Measurements from ENCODE around the gene FRMD6.

Gene FRMD6

DNA sequence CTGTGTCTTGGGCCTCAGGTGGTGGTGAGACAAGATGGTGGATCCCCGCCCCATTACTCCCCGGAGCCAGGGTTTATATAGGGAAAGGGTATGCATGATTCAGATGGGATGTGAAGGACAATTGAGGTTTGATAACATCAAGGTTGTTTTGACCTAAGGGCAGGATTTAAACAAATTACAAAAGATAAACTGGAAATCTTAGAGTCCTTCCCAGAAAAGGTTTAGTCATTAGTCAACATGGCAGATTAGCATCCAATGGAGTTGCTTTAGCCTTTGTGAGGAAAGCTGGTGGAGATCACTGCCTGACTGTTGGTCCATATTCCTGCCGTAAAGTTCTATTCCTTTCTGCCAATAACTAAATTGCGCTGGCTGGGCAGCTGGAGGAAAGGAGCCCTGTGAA lies 15.6 kb upstream of the FRMD6 start:
- H3K36me3 ChIP-seq (ENCODE audit: low read length), result no peaks in the 10 kb centered on the region
- H2AFZ ChIP-seq (ENCODE audit: low read depth, low read length, severe bottlenecking), result no peak overlapping the region
- H4K20me1 ChIP-seq (ENCODE audit: low read depth, low read length), result no peaks in the 10 kb centered on the region
- H3K27me3 ChIP-seq (ENCODE audit: low read length), result no peaks in the 10 kb centered on the region
- H3F3A ChIP-seq (ENCODE audit: insufficient read depth), result no peaks in the 10 kb centered on the region
- no peak overlapping the region for H3K4me3 ChIP-seq (ENCODE audit: insufficient read depth, low read length, poor library complexity, severe bottlenecking)
- H3K27ac ChIP-seq (ENCODE audit: low read depth, low read length), result no peak overlapping the region
- H3K9me3 ChIP-seq (ENCODE audit: insufficient read depth, low read length), result no peaks in the 10 kb centered on the region
- no peaks in the 10 kb centered on the region for H3K79me2 ChIP-seq (ENCODE audit: insufficient read depth, low read length)
- H3K9ac ChIP-seq (ENCODE audit: low read length), result no peak overlapping the region
- no peak overlapping the region for H3K4me2 ChIP-seq (ENCODE audit: low read depth, low read length, poor library complexity, severe bottlenecking)
- H3K9me2 ChIP-seq (replicated peaks; ENCODE audit: insufficient read depth, low read length), result no peaks in the 10 kb centered on the region
- no peak for TF ChIP-seq EZH2phosphoT487 (conservative IDR thresholded peaks at IDR 0.05; ENCODE audit: low read length)
- TF ChIP-seq, protein P1, sequence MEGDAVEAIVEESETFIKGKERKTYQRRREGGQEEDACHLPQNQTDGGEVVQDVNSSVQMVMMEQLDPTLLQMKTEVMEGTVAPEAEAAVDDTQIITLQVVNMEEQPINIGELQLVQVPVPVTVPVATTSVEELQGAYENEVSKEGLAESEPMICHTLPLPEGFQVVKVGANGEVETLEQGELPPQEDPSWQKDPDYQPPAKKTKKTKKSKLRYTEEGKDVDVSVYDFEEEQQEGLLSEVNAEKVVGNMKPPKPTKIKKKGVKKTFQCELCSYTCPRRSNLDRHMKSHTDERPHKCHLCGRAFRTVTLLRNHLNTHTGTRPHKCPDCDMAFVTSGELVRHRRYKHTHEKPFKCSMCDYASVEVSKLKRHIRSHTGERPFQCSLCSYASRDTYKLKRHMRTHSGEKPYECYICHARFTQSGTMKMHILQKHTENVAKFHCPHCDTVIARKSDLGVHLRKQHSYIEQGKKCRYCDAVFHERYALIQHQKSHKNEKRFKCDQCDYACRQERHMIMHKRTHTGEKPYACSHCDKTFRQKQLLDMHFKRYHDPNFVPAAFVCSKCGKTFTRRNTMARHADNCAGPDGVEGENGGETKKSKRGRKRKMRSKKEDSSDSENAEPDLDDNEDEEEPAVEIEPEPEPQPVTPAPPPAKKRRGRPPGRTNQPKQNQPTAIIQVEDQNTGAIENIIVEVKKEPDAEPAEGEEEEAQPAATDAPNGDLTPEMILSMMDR (IDR thresholded peaks at IDR 0.05; ENCODE audit: insufficient read depth, low read length, poor library complexity, severe bottlenecking), result no peak

DNA sequence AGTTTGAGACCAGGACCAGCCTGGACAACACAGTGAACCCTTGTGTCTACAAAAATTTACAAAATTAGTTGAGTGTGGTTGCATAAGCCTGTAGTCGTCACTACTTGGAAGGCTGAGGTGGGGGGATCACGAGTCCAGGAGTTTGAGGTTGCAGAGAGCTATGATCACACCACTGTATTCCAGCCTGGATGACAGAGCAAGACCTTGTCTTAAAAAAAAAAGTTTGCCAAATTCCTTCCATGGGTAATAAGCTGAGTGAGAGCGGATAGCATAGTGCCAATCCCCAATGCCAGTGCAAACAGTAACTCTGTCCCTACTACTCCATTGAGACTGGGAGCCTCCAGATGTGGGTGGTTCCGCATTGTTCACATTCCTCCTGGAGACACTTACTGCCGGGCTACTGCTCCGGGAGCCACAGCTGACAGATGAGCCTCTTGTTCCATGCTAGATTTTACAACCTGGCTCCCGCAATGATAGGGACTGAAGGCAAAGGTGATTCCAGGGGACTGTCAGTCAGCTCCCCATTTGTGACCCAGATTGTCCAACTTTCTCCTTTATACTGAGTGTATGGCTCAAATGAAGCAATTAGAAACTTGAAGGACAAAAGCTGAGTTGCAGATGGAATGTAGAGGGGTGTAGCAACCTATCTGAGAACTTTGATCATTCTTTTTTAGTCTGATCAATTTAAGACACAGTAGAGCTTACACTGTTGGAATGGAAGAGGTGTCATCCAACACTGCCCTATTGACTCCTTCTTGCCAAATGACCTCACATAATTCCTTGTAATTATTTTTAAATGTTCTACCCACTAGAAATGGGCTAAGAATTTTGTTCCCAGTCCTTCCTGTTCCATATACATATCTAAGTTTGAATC lies 13.4 kb upstream of the FRMD6 start:
- H3K36me3 ChIP-seq (ENCODE audit: low read length), result no peaks in the 10 kb centered on the region
- H3F3A ChIP-seq (ENCODE audit: insufficient read depth), result no peaks in the 10 kb centered on the region
- no peaks in the 10 kb centered on the region for H3K27me3 ChIP-seq (ENCODE audit: low read length)
- no peaks in the 10 kb centered on the region for H3K79me2 ChIP-seq (ENCODE audit: insufficient read depth, low read length)
- H3K9me2 ChIP-seq (replicated peaks; ENCODE audit: insufficient read depth, low read length), result no peaks in the 10 kb centered on the region
- H3K9ac ChIP-seq (ENCODE audit: low read length), result no peak overlapping the region
- no peak overlapping the region for H2AFZ ChIP-seq (ENCODE audit: low read depth, low read length, severe bottlenecking)
- H4K20me1 ChIP-seq (ENCODE audit: low read depth, low read length), result no peaks in the 10 kb centered on the region
- TF ChIP-seq, protein P1 (IDR thresholded peaks at IDR 0.05; ENCODE audit: insufficient read depth, low read length, poor library complexity, severe bottlenecking), result no peak
- no peak for TF ChIP-seq EZH2phosphoT487 (conservative IDR thresholded peaks at IDR 0.05; ENCODE audit: low read length)
- H3K9me3 ChIP-seq (ENCODE audit: insufficient read depth, low read length), result no peaks in the 10 kb centered on the region
- H3K4me2 ChIP-seq (ENCODE audit: low read depth, low read length, poor library complexity, severe bottlenecking), result no peak overlapping the region
- no peak overlapping the region for H3K4me3 ChIP-seq (ENCODE audit: insufficient read depth, low read length, poor library complexity, severe bottlenecking)
- H3K27ac ChIP-seq (ENCODE audit: low read depth, low read length), result no peak overlapping the region

DNA sequence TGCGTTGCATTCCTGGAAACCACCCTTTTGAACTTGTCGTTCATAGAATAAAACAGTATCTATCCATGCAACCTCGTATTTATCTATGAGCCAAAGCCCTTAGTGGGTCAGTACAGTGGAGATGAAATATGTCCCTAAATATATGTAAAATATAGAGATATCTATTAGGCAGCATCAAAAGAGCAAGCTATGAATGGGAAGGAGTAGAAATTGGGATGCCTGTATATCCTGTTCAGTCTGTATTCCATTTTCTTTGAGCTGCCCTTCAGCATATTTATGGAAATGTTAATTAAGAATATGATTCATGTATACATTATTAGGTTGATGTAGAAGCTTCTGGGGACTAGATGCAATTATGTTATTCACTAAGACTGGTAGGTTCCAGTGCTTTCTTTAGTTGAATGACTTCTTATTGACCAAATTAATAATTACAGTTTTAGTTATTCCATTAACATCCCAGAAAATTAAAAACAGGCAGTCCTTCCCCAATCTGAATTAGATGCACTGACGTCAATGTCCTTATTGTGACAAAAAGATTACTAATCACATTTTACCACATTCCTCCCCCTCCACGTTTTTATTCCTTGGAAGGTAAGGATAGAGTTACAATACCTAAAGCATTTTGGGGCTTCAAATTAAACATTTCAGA lies 11.9 kb upstream of the FRMD6 start:
- Histone ChIP-seq H2AFZ (ENCODE audit: low read depth, low read length, severe bottlenecking) (no peak overlapping the region), H3F3A (ENCODE audit: insufficient read depth) (no peaks in the 10 kb centered on the region), H3K36me3 (ENCODE audit: low read length) (no peaks in the 10 kb centered on the region), H3K9me3 (ENCODE audit: insufficient read depth, low read length) (no peaks in the 10 kb centered on the region), H3K79me2 (ENCODE audit: insufficient read depth, low read length) (no peaks in the 10 kb centered on the region), H3K9me2 (replicated peaks; ENCODE audit: insufficient read depth, low read length) (no peaks in the 10 kb centered on the region), H3K4me3 (ENCODE audit: insufficient read depth, low read length, poor library complexity, severe bottlenecking) (no peak overlapping the region), H3K9ac (ENCODE audit: low read length) (no peak overlapping the region), H3K27ac (ENCODE audit: low read depth, low read length) (no peak overlapping the region), H4K20me1 (ENCODE audit: low read depth, low read length) (no peaks in the 10 kb centered on the region), H3K4me2 (ENCODE audit: low read depth, low read length, poor library complexity, severe bottlenecking) (no peak overlapping the region), H3K27me3 (ENCODE audit: low read length) (no peaks in the 10 kb centered on the region)
- TF ChIP-seq, protein P1 (IDR thresholded peaks at IDR 0.05; ENCODE audit: insufficient read depth, low read length, poor library complexity, severe bottlenecking), result no peak
- TF ChIP-seq EZH2phosphoT487 (conservative IDR thresholded peaks at IDR 0.05; ENCODE audit: low read length), result no peak
